AG04449 (cell line): ENCODE measurements around the gene CARTPT.

Experiments
- CTCF ChIA-PET: fragments of 350-600 bp; formaldehyde crosslinking; extraction: SDS; loops from one replicate; lab custom pipeline; 2021; ENCODE audit warnings: antibody characterized with exemption; lab: Yijun Ruan, JAX
- POLR2A ChIA-PET: fragments of 400-600, 350-600 bp; formaldehyde crosslinking; extraction: SDS; loops from one replicate; lab custom pipeline; 2020; ENCODE audit warnings: antibody characterized with exemption, inconsistent platforms; lab: Yijun Ruan, JAX
- DNase-seq: peaks from one replicate; pipeline ENCODE4 v3.0.0-alpha.2; 2010; ENCODE audit warnings: low read depth, low spot score
- H3K4me3 ChIP-seq: 2 replicates; pipeline ENCODE4 v1.5.1; 2011; ENCODE audit warnings: low read depth, mild to moderate bottlenecking, control low read depth, low read length
- CTCF ChIP-seq: IDR thresholded peaks from one replicate; pipeline ENCODE4 v1.5.1; 2011; ENCODE audit warnings: mild to moderate bottlenecking, moderate library complexity, low read length, control low read depth, inconsistent platforms; ENCODE audit not compliant: insufficient read depth; ENCODE audit errors: missing control alignments

CARTPT gene

GRCh38 chr5:71700803-71701202 is 18.3 kb upstream of the CARTPT start:
- no peak overlapping the region for H3K4me3 ChIP-seq
- POLR2A ChIA-PET, result no interaction called here
- no peak for TF ChIP-seq CTCF
- CTCF ChIA-PET, result no interaction called here
- DNase-seq, result no peak

- CTCF ChIA-PET, result no interaction called here
- TF ChIP-seq CTCF, result no peak
- H3K4me3 ChIP-seq, result no peak overlapping the region
- POLR2A ChIA-PET, result no interaction called here
- DNase-seq, result no peak
Observed at GRCh38 chr5:71701407-71701806, 17.7 kb upstream of the CARTPT start.

- ChIA-PET POLR2A (no interaction called here), CTCF (no interaction called here)
- H3K4me3 ChIP-seq, result no peak overlapping the region
- DNase-seq, result no peak
- TF ChIP-seq CTCF, result no peak
Observed at GRCh38 chr5:71703941-71704340, 15.1 kb upstream of the CARTPT start.

GRCh38 chr5:71705421-71705820 is 13.7 kb upstream of the CARTPT start:
- no peak for TF ChIP-seq CTCF
- CTCF ChIA-PET, result interaction anchor here (1.5 kb wide), 1 partner anchor 8 kb away, joined by 4 read pairs; no protein-coding TSS in a partner anchor
- DNase-seq, result no peak
- POLR2A ChIA-PET, result no interaction called here
- H3K4me3 ChIP-seq, result no peak overlapping the region

GRCh38 chr5:71706906-71707305 is 12.2 kb upstream of the CARTPT start:
- TF ChIP-seq CTCF, result no peak
- no peak overlapping the region for H3K4me3 ChIP-seq
- no peak for DNase-seq
- ChIA-PET POLR2A (no interaction called here), CTCF (no interaction called here)

- TF ChIP-seq CTCF, result no peak
- H3K4me3 ChIP-seq, result no peak overlapping the region
- ChIA-PET CTCF (no interaction called here), POLR2A (no interaction called here)
- no peak for DNase-seq
Observed at GRCh38 chr5:71711610-71712009, 7.5 kb upstream of the CARTPT start.
